Endothelial cell (in vitro differentiated cells): ENCODE results near the gene NHERF1. TPM values are rescaled to one million over a fixed set of nuclear protein-coding genes. Genes with fewer than 3 reads are reported as not detected.

Experiments used
- DNase-seq: peaks from one replicate; pipeline ENCODE4 v3.0.0; 2021; ENCODE audit warnings: low spot score
- H3K27ac Mint-ChIP-seq: one replicate; pipeline ENCODE4 v1.8.0; 2021; ENCODE audit warnings: mixed read lengths, inconsistent platforms; ENCODE audit not compliant: unreplicated experiment
- H3K27me3 Mint-ChIP-seq: one replicate; pipeline ENCODE4 v1.8.0; 2021; ENCODE audit warnings: mild to moderate bottlenecking, moderate library complexity, mixed read lengths, inconsistent platforms; ENCODE audit not compliant: unreplicated experiment
- H3K36me3 Mint-ChIP-seq: one replicate; pipeline ENCODE4 v1.8.0; 2021; ENCODE audit warnings: mild to moderate bottlenecking, low read depth, mixed read lengths, inconsistent platforms; ENCODE audit not compliant: unreplicated experiment
- H3K4me1 Mint-ChIP-seq: one replicate; pipeline ENCODE4 v1.8.0; 2021; ENCODE audit warnings: mild to moderate bottlenecking, mixed read lengths, inconsistent platforms; ENCODE audit not compliant: unreplicated experiment
- H3K4me3 Mint-ChIP-seq: one replicate; pipeline ENCODE4 v1.8.0; 2021; ENCODE audit warnings: mild to moderate bottlenecking, mixed read lengths, inconsistent platforms; ENCODE audit not compliant: unreplicated experiment
- H3K9me3 Mint-ChIP-seq: one replicate; pipeline ENCODE4 v1.8.0; 2021; ENCODE audit warnings: mixed read lengths, inconsistent platforms; ENCODE audit not compliant: unreplicated experiment
- CTCF ChIP-seq: fragments of 200-600 bp; sonication (generic); IDR thresholded peaks from one replicate; pipeline ENCODE4 v1.5.0; 2021; ENCODE audit warnings: antibody characterized with exemption; ENCODE audit not compliant: unreplicated experiment
- microRNA-seq: library from miRNA; unstranded; fragments of <30 nt; microRNA quantifications from one replicate; pipeline ENCODE4, GENCODE V29; 2020; ENCODE audit not compliant: unreplicated experiment
- total RNA-seq: library from RNA; stranded (reverse); fragmentation: NEBNext Ultra II Directional; extraction: Animal tissue kit (Norgen Biotek cat#: 25700); gene quantifications from one replicate; pipeline ENCODE4 v1.2.1, GENCODE V29; 2021; ENCODE audit not compliant: unreplicated experiment

Gene NHERF1
- total RNA-seq, 1 donor from 2014 or later, result 30.5 TPM

- H3K27ac Mint-ChIP-seq, result no peak overlapping the region
- H3K4me1 Mint-ChIP-seq, result peaks cover 8% of the 10 kb centered on the region
- no peak for DNase-seq
Observed at GRCh38 chr17:74818291-74818938, 70.0 kb downstream of the NHERF1 start.

More at GRCh38 chr17:74818291-74818938, 70.0 kb downstream of the NHERF1 start:
- Mint-ChIP-seq H3K9me3 (no peaks in the 10 kb centered on the region), H3K4me3 (no peak overlapping the region), H3K27me3 (peaks cover 9% of the 10 kb centered on the region), H3K36me3 (peaks cover 22% of the 10 kb centered on the region)
- TF ChIP-seq CTCF, result no peak

Small RNA genes within 50 kb of the gene (microRNA-seq; reads per million reads assigned to microRNA genes)
- gene MIR3615, result 318 reads per million, percentile 89 among the genes with 10 or more reads in this experiment

Other genes starting within 250 kb of the NHERF1 start
- not detected for gene CD300LB, start 217.2 kb upstream of the NHERF1 start, total RNA-seq
- gene CD300C, start 202.5 kb upstream of the NHERF1 start, total RNA-seq, result not detected
- gene CD300H, start 181.1 kb upstream of the NHERF1 start, total RNA-seq, result not detected
- gene CD300LD, start 156.3 kb upstream of the NHERF1 start, total RNA-seq, result not detected
- gene CD300E, start 124.9 kb upstream of the NHERF1 start, total RNA-seq, result not detected
- not detected for gene CD300LF, start 35.7 kb upstream of the NHERF1 start, total RNA-seq
- 2.5 TPM for gene RAB37, start 11.4 kb upstream of the NHERF1 start, total RNA-seq
- gene NAT9, start 27.7 kb downstream of the NHERF1 start, total RNA-seq, result 50.1 TPM
- 0.74 TPM for gene GRIN2C, start 111.3 kb downstream of the NHERF1 start, total RNA-seq
- gene FDXR, start 124.4 kb downstream of the NHERF1 start, total RNA-seq, result 22.1 TPM
- gene FADS6, start 145.0 kb downstream of the NHERF1 start, total RNA-seq, result not detected
- 0.18 TPM for gene USH1G, start 174.6 kb downstream of the NHERF1 start, total RNA-seq
- not detected for gene OTOP2, start 175.6 kb downstream of the NHERF1 start, total RNA-seq
- not detected for gene OTOP3, start 187.3 kb downstream of the NHERF1 start, total RNA-seq
- gene HID1, start 224.1 kb downstream of the NHERF1 start, total RNA-seq, result 157 TPM
- gene CDR2L, start 239.0 kb downstream of the NHERF1 start, total RNA-seq, result 33.2 TPM